PC-3 (cell line): Measurements from ENCODE around the gene DCAF16.

Experiments used
- CTCF ChIP-seq: fragments of 300-600 bp; sonication (generic); conservative IDR thresholded peaks from 2 replicates; pipeline ENCODE4 v1.5.1; 2017; ENCODE audit warnings: antibody characterized with exemption, low read depth, mild to moderate bottlenecking, low read length
- EZH2 ChIP-seq: fragments of 300-600 bp; sonication (generic); IDR thresholded peaks from one replicate; pipeline ENCODE4 v1.6.1; 2017; ENCODE audit warnings: antibody characterized with exemption, mild to moderate bottlenecking, low read length; ENCODE audit not compliant: unreplicated experiment
- EZH2phosphoT487 ChIP-seq: fragments of 300-600 bp; sonication (generic); IDR thresholded peaks from 2 replicates; pipeline ENCODE4 v1.6.1; 2018; ENCODE audit warnings: mild to moderate bottlenecking, antibody characterized with exemption, low read length, borderline replicate concordance

- TF ChIP-seq CTCF (no peak), EZH2 (no peak), EZH2phosphoT487 (no peak)
Observed at GRCh38 chr4:17811078-17811603, 584 bp upstream of the DCAF16 start.
